Osteoblast (primary cell): ENCODE results near the gene MAML2. TPM values are rescaled to one million over a fixed set of nuclear protein-coding genes. Genes with fewer than 3 reads are reported as not detected.
A peak's percentile ranks its signal among the peaks of the same experiment; 100 is the strongest.

Source experiments
- DNase-seq: peaks from one replicate; pipeline ENCODE4 v3.0.0; 2011; ENCODE audit warnings: low spot score, mixed read lengths; ENCODE audit not compliant: insufficient read length; ENCODE audit errors: missing footprints
- H2AFZ ChIP-seq: 2 replicates; pipeline ENCODE4 v1.6.0; 2011; ENCODE audit warnings: mild to moderate bottlenecking, low read length
- H3K27ac ChIP-seq: 2 replicates; pipeline ENCODE4 v1.5.1; 2011; ENCODE audit warnings: mild to moderate bottlenecking, low read depth, low read length, moderate library complexity
- H3K27me3 ChIP-seq: 2 replicates; pipeline ENCODE4 v1.6.0; 2012; ENCODE audit warnings: mild to moderate bottlenecking, control low read depth, inconsistent platforms, low read length, moderate library complexity; ENCODE audit not compliant: insufficient read depth
- H3K36me3 ChIP-seq: 2 replicates; pipeline ENCODE4 v1.5.1; 2011; ENCODE audit warnings: mild to moderate bottlenecking, low read length, control low read depth, moderate library complexity; ENCODE audit not compliant: insufficient read depth
- H3K4me1 ChIP-seq: 2 replicates; pipeline ENCODE4 v1.5.1; 2011; ENCODE audit warnings: mild to moderate bottlenecking, low read length, control low read depth, moderate library complexity; ENCODE audit not compliant: insufficient read depth
- H3K4me2 ChIP-seq: 2 replicates; pipeline ENCODE4 v1.6.0; 2011; ENCODE audit warnings: mild to moderate bottlenecking, low read length; ENCODE audit not compliant: insufficient read depth
- H3K4me3 ChIP-seq: fragments of 200-600 bp; sonication (generic); 3 replicates; pipeline ENCODE4 v1.5.1; 2012; ENCODE audit warnings: mild to moderate bottlenecking, low read length, inconsistent platforms; ENCODE audit not compliant: insufficient read depth
- H3K79me2 ChIP-seq: 2 replicates; pipeline ENCODE4 v1.6.0; 2012; ENCODE audit warnings: mild to moderate bottlenecking, low read length, control low read depth, inconsistent platforms; ENCODE audit not compliant: insufficient read depth
- H3K9me3 ChIP-seq: 2 replicates; pipeline ENCODE4 v1.5.1; 2011; ENCODE audit warnings: low read depth, low read length, control low read depth
- H4K20me1 ChIP-seq: 2 replicates; pipeline ENCODE4 v1.6.0; 2012; ENCODE audit warnings: mild to moderate bottlenecking, low read length, control low read depth; ENCODE audit not compliant: insufficient read depth
- CTCF ChIP-seq: IDR thresholded peaks from 2 replicates; pipeline ENCODE4 v1.5.1; 2011; ENCODE audit warnings: mild to moderate bottlenecking, low read depth, low read length, moderate library complexity; ENCODE audit errors: extremely low read depth
- total RNA-seq: library from RNA; depleted of rRNA; stranded (reverse); fragments of >200 nt; gene quantifications from 2 replicates; pipeline ENCODE4 v1.2.3, GENCODE V29; 2012

MAML2 gene
- total RNA-seq, 1 donor: 17.4 TPM

DNA sequence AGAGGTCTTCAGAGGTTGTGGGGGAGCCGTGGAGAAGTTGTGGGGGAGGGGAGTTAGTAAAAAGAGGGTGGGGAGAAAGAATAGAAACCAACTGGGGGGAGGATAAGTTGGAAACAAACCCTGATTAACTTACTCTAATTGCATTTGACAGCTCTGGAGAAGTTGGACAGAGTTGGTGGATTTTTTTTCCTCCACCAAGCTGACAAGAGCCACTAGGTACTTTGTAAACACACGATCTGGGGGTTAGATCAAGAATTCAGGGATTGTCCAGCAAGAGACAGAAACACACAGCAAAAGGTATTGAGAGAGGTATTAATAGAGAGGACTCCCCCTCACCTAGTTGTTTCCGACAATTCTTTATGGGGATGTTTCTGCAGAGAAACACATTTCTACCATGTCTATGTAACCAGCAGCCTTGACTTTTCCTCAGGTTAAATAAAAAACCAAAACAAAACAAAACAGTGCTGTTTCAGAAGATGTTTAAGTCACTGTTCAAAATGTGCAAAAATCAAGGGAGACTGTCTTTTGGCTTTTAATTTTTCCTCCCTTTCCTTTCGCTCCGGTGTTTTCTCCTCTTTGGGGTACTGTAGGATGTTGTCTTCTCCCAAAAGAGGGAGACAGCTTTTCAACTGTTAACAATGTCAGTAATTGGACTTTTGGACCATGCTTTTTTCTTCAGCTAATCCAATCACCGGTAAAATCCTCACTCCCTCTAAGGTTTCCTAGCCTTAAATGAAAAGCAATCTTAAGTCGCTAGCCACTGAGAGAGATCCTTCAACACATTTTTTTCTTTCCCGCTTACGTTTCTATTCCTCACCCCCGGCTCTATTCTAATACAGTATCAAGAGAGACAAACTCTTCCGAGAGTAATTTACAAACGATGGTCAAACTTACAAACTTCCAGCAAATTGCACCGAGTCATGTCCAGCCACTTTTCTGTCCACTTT is 708 bp downstream of the MAML2 start:
- Histone ChIP-seq H2AFZ (peak overlapping the region; percentile 64), H4K20me1 (peaks cover 12% of the 10 kb centered on the region), H3K27ac (peak overlapping the region; percentile 95), H3K36me3 (no peaks in the 10 kb centered on the region), H3K27me3 (no peaks in the 10 kb centered on the region), H3K4me2 (peak overlapping the region; percentile 96), H3K79me2 (peaks cover 57% of the 10 kb centered on the region), H3K9me3 (no peaks in the 10 kb centered on the region), H3K4me3 (peak overlapping the region; percentile 80), H3K4me1 (peaks cover 44% of the 10 kb centered on the region)
- DNase-seq: no peak
- no peak for TF ChIP-seq CTCF

GRCh38 chr11:96341211-96342013 is 1.6 kb downstream of the MAML2 start:
- Histone ChIP-seq H4K20me1 (peaks cover 14% of the 10 kb centered on the region), H3K79me2 (peaks cover 66% of the 10 kb centered on the region), H3K27me3 (no peaks in the 10 kb centered on the region), H3K36me3 (no peaks in the 10 kb centered on the region), H3K4me2 (peak overlapping the region; percentile 96), H3K4me3 (peak overlapping the region; percentile 80), H3K9me3 (no peaks in the 10 kb centered on the region), H3K4me1 (peaks cover 48% of the 10 kb centered on the region), H2AFZ (no peak overlapping the region), H3K27ac (peak overlapping the region; percentile 95)
- TF ChIP-seq CTCF: peak; percentile 67
- no peak for DNase-seq

GRCh38 chr11:96340555-96340885 is 2.5 kb downstream of the MAML2 start:
- peak; percentile 68 for DNase-seq
- Histone ChIP-seq H3K9me3 (no peaks in the 10 kb centered on the region), H3K27me3 (no peaks in the 10 kb centered on the region), H2AFZ (no peak overlapping the region), H4K20me1 (peaks cover 14% of the 10 kb centered on the region), H3K27ac (peak overlapping the region; percentile 95), H3K4me2 (peak overlapping the region; percentile 96), H3K79me2 (peaks cover 75% of the 10 kb centered on the region), H3K4me3 (peak overlapping the region; percentile 80), H3K36me3 (no peaks in the 10 kb centered on the region), H3K4me1 (peaks cover 48% of the 10 kb centered on the region)
- no peak for TF ChIP-seq CTCF
